HL-60/S4 treated with phorbol 12-myristate 13-acetate at 8.2 ng/mL for 4 days and 3 days (cell line): ENCODE data around the gene MASTL.
"Not testable (repeated sequence)": the region's sequence is repeated elsewhere in the genome, so short reads cannot be mapped to it uniquely, and the experiment has no call there.

ENCODE experiments used
- in situ Hi-C: fragments of 300-500 bp; cut with MboI; formaldehyde crosslinking; loops from 2 replicates; pipeline ENCODE4 v1.15.0; 2022; ENCODE audit warnings: low sequenced_read_pairs

The MASTL gene

DNA sequence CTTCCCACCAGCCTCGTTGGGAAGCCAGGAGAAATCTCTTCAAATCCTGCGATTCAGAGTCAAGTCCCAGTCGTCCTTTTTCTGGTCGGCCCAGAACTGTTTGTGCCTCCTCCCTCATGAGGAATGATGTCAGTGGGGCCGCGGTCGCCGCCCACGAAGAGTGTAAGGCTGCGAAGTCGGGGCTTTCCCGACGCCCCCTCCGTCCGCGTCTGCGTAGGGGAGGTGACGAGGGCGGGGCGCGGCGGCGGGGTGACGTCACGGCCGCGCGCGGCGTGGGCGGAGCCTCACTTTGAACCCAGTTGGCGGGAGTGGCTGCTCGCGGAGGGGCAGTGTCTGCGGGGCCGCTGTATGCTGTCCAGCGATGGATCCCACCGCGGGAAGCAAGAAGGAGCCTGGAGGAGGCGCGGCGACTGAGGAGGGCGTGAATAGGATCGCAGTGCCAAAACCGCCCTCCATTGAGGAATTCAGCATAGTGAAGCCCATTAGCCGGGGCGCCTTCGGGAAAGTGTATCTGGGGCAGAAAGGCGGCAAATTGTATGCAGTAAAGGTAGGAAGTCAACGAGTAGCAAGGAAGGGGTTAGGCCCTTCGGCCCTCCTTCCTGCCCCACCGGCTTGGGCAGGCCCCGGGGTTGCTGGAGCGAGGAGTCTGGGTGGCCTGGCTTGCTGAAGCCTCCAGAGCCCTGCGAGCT is at the start of gene MASTL:
Gene MASTL (plus strand): TSS at position 287 of the 689 bp plus-strand sequence. CDS start 75 bp downstream, at position 362.
- in situ Hi-C loops = no loop called here

DNA sequence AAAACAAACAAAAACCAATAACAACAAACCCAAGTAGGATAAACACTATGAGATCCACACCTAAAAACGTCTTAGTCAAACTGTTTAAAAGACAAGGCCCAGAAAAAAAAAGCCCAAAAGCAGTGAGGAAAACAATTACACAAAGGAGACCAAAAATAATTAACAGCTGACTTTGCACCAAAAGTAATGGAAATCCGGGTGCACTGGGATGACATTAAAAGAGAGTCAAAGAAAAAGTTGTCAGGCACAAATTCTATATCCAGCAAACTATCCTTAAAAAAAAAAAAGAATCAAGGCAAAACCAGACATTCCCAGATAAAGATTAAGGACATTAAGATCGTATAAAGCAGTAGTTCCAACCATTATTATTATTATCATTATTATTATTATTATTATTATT is 47.0 kb upstream of the MASTL start:
- in situ Hi-C loops = no loop called here

GRCh38 chr10:27134371-27134770 is 20.8 kb upstream of the MASTL start:
- in situ Hi-C loops = no loop called here

DNA sequence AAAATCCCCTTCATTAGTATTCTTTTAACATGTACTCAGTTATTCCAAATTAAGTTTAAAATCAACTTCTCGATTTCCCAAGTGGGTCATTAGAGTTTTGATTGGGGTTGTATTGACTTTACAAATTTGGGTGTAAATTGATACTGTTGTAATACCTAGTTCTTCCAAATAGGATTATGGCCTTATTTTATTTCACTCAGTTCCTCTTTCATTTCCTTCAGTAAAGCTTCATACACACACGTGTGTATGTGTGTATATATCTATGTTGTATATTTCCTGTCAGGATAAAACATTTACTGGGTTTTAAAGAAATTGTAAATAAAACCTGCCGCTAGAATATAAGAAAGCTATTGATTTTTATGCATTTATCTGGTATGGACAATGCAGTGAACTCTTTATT is 16.9 kb upstream of the MASTL start:
- in situ Hi-C loops = no loop called here

GRCh38 chr10:27143686-27144085 is 11.5 kb upstream of the MASTL start:
- in situ Hi-C loops = no loop called here

GRCh38 chr10:27145937-27146336 is 9.2 kb upstream of the MASTL start:
- in situ Hi-C loops = no loop called here

GRCh38 chr10:27147701-27148100 is 7.5 kb upstream of the MASTL start:
- in situ Hi-C loops = no loop called here

- in situ Hi-C loops = no loop called here
Observed at GRCh38 chr10:27150261-27150660, 4.9 kb upstream of the MASTL start.

GRCh38 chr10:27152687-27153086 is 2.5 kb upstream of the MASTL start:
- in situ Hi-C loops = no loop called here

DNA sequence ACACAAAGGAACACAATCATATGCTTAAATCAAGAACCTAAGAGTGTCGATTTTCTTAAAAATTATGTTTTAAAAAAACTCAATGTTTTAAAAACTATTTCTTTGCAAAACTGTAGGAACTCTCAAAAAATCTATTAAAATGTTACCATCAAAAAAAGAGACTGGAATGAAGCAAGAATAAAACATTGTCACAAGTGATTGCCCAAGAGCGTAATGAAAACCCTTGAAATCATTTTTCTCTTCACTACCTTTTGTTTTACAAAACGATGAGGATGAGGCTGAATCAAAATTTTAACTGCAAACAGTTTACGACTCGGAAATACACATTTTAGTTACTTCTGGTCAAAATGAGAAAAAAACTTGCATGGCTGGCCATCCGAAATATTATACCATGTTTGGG is 1.8 kb upstream of the MASTL start:
- in situ Hi-C loops = no loop called here

- in situ Hi-C loops = no loop called here
Observed at GRCh38 chr10:27153845-27154193, 1.3 kb upstream of the MASTL start.

- in situ Hi-C loops = not testable (repeated sequence)
Observed at GRCh38 chr10:27156566-27156965, 1.4 kb downstream of the MASTL start.

- in situ Hi-C loops = no loop called here
Observed at GRCh38 chr10:27157150-27157549, 2.0 kb downstream of the MASTL start.

- in situ Hi-C loops = no loop called here
Observed at GRCh38 chr10:27158421-27158820, 3.3 kb downstream of the MASTL start.

- in situ Hi-C loops = no loop called here
Observed at GRCh38 chr10:27169849-27170248, 14.7 kb downstream of the MASTL start.

GRCh38 chr10:27188259-27188658 is 33.1 kb downstream of the MASTL start:
- in situ Hi-C loops = no loop called here

- in situ Hi-C loops = no loop called here
Observed at GRCh38 chr10:27188897-27189296, 33.7 kb downstream of the MASTL start.

DNA sequence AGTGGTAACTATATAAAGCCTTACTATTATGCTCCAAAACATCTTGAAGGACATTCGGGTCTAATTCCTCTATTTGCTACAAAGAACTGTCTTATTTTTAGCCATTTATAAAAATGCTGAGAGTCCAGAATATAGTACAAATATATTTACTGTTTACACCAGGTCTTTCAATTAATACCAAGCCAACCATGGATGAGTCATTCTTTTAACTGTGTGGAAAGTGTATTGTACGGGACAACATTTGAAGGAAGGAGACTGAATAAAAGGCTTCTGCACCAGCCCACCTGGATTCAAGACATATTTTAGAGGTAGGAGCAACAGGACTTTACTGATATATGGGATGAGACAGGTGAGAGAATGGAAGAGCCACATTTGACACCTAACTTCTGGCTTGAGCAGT is 35.4 kb downstream of the MASTL start:
- in situ Hi-C loops = no loop called here

DNA sequence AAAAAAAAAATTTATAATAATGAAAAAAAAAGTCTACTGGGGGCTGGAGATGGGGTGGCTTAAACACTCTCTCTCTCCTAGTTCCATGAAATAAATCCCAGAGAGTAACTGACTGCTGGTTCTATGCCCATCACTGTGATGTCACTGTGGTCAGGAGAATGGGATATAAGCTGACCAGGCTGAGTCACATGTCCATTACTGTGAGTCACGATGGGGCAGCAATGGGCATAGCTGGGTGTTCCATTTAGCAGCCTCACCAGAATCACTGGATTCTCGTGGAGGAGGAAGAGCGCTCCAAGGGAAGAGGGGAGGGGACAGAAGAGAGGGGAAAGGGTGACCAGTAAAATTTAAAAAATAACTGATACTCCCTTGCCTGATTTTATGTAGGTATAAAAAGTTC is 37.1 kb downstream of the MASTL start:
- in situ Hi-C loops = no loop called here

DNA sequence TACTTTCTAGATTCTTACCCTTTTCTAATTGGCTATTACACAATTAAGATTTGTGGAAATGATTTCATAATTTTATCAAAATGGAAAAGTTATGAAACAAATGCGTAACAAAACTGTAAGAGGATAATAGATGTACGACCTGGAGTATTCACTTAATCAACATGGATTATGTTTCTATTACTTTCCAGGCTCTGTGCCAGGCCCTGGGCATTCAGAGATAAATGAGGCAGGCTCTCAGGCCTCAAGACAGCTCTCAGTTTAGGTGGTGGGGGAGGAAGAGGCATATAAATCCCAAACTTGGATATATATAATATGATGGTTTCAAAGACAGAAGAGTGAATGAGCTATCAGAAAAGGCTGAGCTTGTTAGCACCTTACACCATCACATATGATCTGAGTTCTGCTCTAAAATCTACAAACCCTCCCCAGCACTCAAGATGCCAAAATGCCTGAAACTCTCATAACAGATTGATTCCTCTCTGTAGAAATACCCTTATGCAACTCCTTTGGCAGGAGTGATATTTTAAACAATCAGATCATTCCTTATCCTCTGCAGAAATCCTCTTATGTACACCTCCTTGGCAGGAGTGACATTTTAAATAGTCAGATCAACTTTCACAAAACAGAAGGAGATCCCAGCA is 42.9 kb downstream of the MASTL start:
- in situ Hi-C loops = no loop called here

- in situ Hi-C loops = no loop called here
Observed at GRCh38 chr10:27203806-27204205, 48.7 kb downstream of the MASTL start.

DNA sequence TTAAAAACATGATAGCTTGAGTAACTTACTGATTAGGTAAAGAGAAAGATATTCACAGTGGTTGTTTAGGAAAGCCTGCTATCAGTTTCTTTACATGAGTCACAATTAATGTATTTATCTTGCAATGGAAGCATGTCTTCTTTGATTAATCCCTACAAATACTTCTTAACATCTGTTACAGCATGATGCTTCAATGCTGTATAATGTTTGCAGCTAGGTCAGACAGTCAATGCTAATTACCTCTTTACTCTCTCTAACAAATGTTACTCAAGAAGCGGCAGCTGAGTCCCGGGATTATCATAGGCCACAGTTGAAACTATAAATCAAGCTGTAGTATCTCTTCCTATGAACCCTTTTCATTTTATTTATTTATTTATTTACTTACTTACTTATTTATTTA is 52.2 kb downstream of the MASTL start:
- in situ Hi-C loops = no loop called here

DNA sequence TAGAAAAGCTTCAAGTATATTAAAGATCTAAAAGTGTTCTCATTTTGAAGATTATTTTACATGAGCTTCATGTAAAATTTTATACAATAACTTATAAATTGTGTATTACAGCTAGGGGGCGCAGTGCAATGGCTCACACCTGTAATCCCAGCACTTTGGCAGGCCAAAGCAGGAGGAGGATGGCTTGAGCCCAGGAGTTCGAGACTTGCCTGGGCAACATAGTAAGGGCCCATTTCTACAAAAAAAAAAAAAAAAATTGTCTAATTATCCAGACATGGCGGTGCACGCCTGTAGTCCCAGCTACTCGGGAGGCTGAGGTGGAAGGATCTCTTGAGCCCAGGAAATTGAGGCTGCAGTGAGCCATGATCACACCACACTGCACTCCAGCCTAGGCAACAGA is 68.8 kb downstream of the MASTL start:
- in situ Hi-C loops = no loop called here
